Adipose tissue (tissue), 3 donors: ENCODE measurements around the gene CCDC180. TPM values are rescaled to one million over a fixed set of nuclear protein-coding genes. Genes with fewer than 3 reads are reported as not detected.

Source experiments
- H3K27ac ChIP-seq: one replicate; pipeline ENCODE4 v1.5.1; 2013; ENCODE audit warnings: low read depth, low read length
- WGBS, 3 donors: extraction: QIAGEN DNeasy Blood & Tissue Kit; methylation state at CpG; one replicate each; pipeline ENCODE4 v1.1.7; 2013; 5-methylcytosine and 5-hydroxymethylcytosine counted together
- polyA plus RNA-seq, 3 donors: library from polyadenylated mRNA; stranded (reverse); fragments of 200-250 nt; gene quantifications; one replicate each; pipeline ENCODE4 v1.2.3, GENCODE V29; 2013
- donor health status: healthy with polysubstance abuse.
- donor health status: Bipolar disorder and iron deficiency.
- donor health status: healthy.

CCDC180 gene
- polyA plus RNA-seq, 3 donors: 1.4 to 4.2 (median 2.3) TPM

GRCh38 chr9:97307091-97307490 lies 368 bp upstream of the CCDC180 start:
- WGBS, 3 donors: 6 to 38% (median 18%) methylated on average over 18 to 19 of the region's 19 CpGs
- no peak overlapping the region for H3K27ac ChIP-seq

DNA sequence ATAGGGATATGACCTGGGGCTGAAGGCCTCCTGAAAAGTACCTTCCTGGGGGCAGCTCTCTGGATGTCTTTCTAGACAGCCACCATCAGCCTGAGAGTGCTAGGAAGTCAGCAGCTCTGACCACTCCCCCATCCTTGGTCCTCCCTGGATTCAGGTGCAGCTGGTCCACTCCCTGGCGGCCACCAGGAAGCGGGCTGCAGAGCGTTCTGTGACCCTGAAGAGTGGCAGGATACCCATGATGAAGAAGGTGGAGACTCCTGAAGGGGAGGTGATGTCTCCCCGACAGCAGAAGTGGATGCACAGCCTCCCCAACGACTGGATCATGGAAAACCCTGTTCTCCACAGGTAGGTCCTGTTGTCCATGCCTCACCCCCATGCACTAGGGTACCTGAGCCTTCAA lies 1.8 kb downstream of the CCDC180 start:
- H3K27ac ChIP-seq: no peak overlapping the region
- WGBS, 3 donors: 89 to 93% (median 91%) methylated on average over 5 of the region's 5 CpGs

- WGBS, 3 donors: 82 to 90% (median 85%) methylated on average over 2 of the region's 2 CpGs
- no peak overlapping the region for H3K27ac ChIP-seq
Measured at GRCh38 chr9:97310023-97310422, 2.6 kb downstream of the CCDC180 start.

DNA sequence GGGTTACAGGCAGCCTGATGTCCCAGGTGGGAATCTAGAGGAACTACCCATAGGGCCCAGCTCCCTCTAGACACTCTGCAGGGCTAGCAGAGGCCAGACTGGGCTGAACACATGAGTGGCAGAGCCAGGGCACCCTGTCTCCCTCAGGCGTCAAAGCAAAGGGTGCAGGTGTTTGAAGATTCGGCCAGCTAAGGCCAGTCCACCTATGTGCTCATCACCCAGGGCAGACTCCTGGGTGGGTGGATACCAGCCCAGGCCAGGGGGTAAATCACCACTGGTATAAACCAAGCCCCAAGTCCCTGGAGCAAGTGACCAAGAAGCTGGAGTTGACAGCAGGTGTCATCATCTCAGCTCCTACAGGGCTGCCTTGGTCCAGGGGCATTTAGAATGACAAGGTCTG lies 3.4 kb downstream of the CCDC180 start:
- no peak overlapping the region for H3K27ac ChIP-seq
- 90 to 95% (median 92%) methylated on average over 2 of the region's 2 CpGs for WGBS, 3 donors

- WGBS, 3 donors: 86 to 90% (median 90%) methylated on average over 12 of the region's 12 CpGs
Measured at GRCh38 chr9:97311798-97312500, 4.5 kb downstream of the CCDC180 start.

GRCh38 chr9:97312556-97312955 lies 5.1 kb downstream of the CCDC180 start:
- H3K27ac ChIP-seq: no peak overlapping the region
- WGBS, 3 donors: 88 to 95% (median 90%) methylated on average over 5 of the region's 5 CpGs

More at GRCh38 chr9:97311798-97312500, 4.5 kb downstream of the CCDC180 start:
- no peak overlapping the region for H3K27ac ChIP-seq

GRCh38 chr9:97313243-97313642 lies 5.8 kb downstream of the CCDC180 start:
- no peak overlapping the region for H3K27ac ChIP-seq
- 86 to 94% (median 89%) methylated on average over 4 of the region's 4 CpGs for WGBS, 3 donors

GRCh38 chr9:97313746-97314145 lies 6.3 kb downstream of the CCDC180 start:
- no peak overlapping the region for H3K27ac ChIP-seq
- 87 to 91% (median 88%) methylated on average over 5 of the region's 5 CpGs for WGBS, 3 donors

GRCh38 chr9:97314503-97314902 lies 7.0 kb downstream of the CCDC180 start:
- WGBS, 3 donors: 93 to 96% (median 94%) methylated on average over 12 of the region's 12 CpGs
- H3K27ac ChIP-seq: no peak overlapping the region

- WGBS, 3 donors: 79 to 96% (median 83%) methylated on average over 4 of the region's 4 CpGs
Measured at GRCh38 chr9:97315550-97315949, 8.1 kb downstream of the CCDC180 start.

DNA sequence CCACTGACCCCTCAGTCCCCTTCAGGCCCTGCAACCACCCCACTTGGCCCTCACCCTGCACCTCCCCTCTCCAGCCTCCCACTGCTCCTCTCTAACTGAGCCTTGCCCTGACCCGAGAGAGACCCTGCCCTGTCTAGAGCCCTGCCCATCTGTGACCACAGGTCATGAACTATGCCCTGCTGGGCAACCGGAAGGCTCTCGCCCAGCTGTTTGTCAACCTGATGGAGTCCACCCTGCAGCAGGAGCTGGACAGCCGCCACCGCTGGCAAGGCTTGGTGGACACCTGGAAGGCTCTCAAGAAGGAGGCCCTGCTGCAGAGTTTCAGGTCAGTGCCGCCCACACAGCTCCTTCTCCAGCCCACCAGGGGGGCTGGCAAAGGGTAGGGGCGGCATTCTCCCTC lies 9.4 kb downstream of the CCDC180 start:
- 73 to 90% (median 88%) methylated on average over 7 of the region's 7 CpGs for WGBS, 3 donors

More at GRCh38 chr9:97315550-97315949, 8.1 kb downstream of the CCDC180 start:
- H3K27ac ChIP-seq: no peak overlapping the region

DNA sequence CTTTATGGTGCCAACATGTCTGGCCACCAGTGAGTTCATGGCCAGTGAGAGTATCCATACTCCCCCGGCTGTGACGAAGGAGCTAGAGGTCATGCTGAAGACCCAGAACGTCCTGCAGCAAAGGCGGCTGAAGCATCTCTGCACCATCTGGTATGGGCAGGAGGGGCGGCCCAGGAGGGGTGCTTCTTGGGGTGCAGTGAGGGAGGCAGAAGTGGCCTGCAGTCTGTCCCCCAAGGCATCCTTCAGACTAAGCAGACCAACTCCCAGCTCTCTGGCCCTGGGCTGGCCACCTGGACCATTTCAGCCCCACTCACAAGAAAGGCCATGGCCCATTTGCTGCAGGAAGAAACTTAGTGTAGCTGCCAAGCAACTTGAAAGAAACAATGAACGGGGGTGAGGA lies 11.0 kb downstream of the CCDC180 start:
- no peak overlapping the region for H3K27ac ChIP-seq
- WGBS, 3 donors: 90 to 93% (median 90%) methylated on average over 6 of the region's 6 CpGs

More for the DNA sequence above, 9.4 kb downstream of the CCDC180 start:
- no peak overlapping the region for H3K27ac ChIP-seq

GRCh38 chr9:97319395-97319794 lies 11.9 kb downstream of the CCDC180 start:
- 47 to 78% (median 53%) methylated on average over 2 of the region's 2 CpGs for WGBS, 3 donors
- H3K27ac ChIP-seq: no peak overlapping the region

DNA sequence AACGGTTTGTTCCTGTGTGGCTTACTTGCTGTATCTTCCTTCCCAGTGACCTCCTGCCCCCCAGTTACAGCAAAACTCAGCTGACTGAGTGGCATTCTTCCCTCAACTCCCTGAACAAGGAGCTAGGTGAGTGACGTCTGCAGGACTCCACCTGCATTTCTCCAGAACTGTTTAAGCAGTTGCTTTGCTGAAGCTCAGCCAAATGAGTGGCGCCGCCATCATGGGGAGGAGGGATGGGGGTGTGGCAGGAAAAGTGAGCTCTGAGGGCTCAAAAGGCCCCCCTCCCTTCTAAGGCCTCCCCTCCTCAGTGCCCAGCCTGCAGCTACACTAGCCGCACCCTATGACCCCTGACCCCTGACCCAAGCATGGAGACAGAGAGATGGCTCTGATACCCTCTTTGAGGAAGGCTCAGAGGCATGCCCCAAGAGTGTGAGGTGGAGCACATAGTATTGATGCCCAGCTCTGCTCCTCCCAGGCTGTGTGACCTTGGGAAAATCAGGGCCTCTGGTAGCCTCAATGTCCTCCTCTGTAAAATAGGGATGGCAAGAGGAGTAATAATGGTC lies 12.7 kb downstream of the CCDC180 start:
- no peak overlapping the region for H3K27ac ChIP-seq
- WGBS, 3 donors: 86 to 90% (median 88%) methylated on average over 5 of the region's 5 CpGs

DNA sequence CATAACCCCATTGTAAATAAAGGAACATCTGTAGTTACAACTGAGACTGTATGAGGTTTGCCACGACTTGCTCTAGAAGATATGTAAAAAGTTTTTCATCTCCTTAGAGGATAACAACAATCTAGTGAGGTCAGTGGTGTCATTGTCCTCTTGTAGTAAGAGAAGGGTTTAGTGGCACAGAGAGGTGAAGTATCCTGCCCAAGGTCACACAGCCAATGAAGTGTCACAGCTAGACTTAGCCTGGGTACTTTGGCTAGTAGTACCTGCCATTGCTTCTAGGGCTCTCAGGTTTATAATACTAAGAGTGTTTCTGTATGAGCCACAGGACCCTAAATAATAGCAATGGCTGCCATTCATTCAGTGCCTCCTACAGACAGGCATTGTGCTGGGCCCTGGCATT lies 13.8 kb downstream of the CCDC180 start:
- WGBS, 3 donors: 68 to 94% (median 80%) methylated on average over 1 of the region's 1 CpG

DNA sequence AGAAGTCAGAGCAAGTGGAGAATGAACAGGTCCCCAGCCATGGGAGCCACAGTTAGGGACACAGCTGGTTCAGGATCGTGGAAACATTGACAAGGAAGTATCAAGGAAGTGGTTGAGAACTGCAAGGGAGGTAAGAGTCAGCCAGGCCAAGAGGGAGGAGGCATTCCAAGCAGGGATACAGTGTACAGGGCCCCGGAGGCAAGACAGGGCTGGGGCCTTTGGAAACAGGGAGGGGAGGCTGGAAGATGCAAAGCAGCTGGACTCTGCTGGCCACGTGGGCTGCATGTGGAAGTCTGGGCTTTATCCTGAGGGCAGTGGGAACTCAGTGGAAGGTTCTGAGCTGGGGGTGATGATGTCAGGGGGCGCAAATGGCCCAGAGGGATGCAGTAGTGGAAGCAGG lies 14.2 kb downstream of the CCDC180 start:
- H3K27ac ChIP-seq: no peak overlapping the region
- WGBS, 3 donors: 43 to 76% (median 67%) methylated on average over 4 of the region's 4 CpGs

More for the DNA sequence above, 13.8 kb downstream of the CCDC180 start:
- no peak overlapping the region for H3K27ac ChIP-seq

DNA sequence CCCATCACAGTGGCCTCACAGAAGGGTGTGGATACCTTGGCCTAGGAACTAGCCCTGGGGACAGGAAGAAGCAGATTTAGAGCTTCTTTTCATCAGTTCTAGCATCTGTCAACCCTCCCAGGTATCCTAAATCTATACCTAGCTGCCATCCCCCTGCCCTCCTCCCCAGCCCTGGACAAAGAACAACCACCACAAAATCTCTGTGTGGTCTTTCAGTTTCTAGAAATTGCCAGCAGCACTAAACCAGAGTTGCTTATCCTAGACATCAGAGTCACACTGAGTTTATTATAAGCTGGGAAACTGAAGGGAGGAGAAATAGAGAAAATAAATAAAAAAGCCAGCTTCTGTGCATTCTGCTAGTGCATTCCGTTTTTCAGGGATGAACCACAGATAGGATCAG lies 14.6 kb downstream of the CCDC180 start:
- 79 to 91% (median 90%) methylated on average over 1 of the region's 1 CpG for WGBS, 3 donors
- H3K27ac ChIP-seq: no peak overlapping the region

DNA sequence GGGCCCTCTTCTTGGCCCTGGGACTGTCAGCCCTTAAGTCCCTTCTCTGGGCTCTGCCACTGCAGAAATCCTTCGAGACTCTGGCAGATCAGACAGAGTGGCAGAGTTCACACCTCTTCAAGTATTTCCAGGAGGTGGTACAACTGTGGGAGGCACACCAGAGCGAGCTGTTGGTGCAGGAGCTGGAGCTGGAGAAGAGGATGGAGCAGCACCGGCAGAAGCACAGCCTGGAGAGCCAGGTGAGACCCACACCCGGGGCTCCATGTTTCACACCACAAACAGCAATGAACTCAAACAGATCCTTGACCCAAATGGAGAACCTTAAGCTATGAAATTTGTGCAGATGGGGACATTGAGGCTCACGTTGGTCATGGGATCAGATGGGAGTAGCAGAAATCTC lies 17.5 kb downstream of the CCDC180 start:
- WGBS, 3 donors: 92 to 95% (median 94%) methylated on average over 5 of the region's 5 CpGs
- no peak overlapping the region for H3K27ac ChIP-seq

- H3K27ac ChIP-seq: no peak overlapping the region
- 83 to 96% (median 87%) methylated on average over 6 of the region's 6 CpGs for WGBS, 3 donors
Measured at GRCh38 chr9:97327562-97327961, 20.1 kb downstream of the CCDC180 start.

DNA sequence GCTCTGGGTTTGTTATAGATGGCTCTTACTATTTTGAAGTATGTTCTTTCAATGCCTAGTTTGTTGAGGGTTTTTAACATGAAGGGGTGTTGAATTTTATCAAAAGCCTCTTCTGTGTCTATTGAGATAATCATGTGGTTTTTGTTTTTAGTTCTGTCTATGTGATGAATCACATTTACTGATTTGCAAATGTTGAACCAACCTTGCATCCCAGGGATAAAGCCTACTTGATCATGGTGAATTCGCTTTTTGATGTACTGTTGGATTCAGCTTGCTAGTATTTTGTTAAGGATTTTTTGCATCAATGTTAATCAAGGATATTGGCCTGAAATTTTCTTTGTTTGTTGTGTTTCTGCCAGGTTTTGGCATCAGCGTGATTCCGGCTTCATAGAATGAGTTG lies 25.5 kb downstream of the CCDC180 start:
- WGBS, 3 donors: 95 to 97% (median 95%) methylated on average over 3 of the region's 3 CpGs
- no peak overlapping the region for H3K27ac ChIP-seq
